Left hindlimb (tissue), 1 donor: ENCODE results near the gene PRRC1.

Experiments used
- DNase-seq: peaks from one replicate; pipeline ENCODE4 v3.0.0-alpha.2; 2018

The PRRC1 gene

DNA sequence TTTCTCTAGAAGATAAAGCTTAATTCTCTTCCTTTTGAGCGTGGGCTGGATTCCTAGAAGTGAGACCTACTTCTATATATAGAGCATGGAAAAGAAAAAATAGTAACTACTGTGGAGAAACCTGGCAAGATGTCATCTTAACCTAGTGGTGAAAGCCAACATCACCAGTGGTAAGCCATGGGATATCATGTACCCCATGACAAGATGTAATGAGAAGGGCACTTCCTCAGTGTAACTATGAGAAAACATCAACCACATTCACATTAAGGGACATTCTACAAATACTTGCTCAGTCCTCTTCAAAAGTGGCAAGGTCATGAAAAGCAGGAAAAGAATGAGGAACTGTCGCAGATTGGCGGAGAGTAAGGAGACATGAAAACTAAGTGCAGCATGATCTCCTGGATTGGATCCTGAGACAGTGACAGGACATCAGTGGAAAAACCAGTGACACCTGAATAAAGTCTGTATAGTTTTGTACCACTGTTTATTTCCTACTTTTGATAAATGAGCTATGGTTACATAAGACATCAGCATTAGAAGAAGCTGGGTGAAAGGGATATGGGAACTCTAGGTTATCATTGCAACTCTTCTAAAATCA is 65.4 kb downstream of the PRRC1 start:
- no peak for DNase-seq

DNA sequence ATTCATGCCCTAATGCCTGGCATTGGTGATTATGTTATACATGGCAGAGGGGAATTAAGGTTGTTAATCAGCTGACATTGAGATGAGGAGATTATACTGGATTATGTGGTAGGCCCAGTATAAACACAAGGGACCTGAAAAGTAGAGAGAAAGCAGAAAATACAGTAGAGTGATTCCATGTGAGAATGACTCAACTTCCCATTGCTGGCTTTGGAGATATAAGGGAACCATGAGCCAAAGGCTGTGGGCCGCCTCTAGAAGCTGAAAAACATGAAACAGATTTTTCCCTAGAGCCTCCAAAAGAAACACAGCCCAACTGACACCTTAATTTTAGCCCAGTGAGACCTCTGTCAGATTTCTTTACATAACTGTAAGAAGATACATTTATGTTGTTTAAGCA is 66.4 kb downstream of the PRRC1 start:
- no peak for DNase-seq

DNA sequence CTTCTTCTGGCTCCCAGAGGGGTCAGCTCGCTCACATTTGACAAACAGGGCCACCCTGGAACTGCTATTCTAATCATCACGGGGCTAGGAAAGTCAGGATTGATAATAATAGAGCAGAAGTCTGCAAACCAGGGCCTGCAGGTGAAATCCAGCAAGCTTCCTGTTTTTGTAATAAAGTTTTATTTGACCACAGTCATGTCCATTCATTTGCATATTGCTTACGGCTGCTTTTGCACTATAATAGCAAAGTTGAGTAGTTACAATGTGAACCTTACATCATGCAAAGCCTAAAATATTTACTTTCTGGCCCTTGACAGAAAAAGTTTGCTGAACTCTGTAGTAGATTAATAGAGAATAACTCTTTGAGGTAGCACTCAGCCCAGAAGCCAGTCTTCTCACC is 68.2 kb downstream of the PRRC1 start:
- DNase-seq, result no peak

DNA sequence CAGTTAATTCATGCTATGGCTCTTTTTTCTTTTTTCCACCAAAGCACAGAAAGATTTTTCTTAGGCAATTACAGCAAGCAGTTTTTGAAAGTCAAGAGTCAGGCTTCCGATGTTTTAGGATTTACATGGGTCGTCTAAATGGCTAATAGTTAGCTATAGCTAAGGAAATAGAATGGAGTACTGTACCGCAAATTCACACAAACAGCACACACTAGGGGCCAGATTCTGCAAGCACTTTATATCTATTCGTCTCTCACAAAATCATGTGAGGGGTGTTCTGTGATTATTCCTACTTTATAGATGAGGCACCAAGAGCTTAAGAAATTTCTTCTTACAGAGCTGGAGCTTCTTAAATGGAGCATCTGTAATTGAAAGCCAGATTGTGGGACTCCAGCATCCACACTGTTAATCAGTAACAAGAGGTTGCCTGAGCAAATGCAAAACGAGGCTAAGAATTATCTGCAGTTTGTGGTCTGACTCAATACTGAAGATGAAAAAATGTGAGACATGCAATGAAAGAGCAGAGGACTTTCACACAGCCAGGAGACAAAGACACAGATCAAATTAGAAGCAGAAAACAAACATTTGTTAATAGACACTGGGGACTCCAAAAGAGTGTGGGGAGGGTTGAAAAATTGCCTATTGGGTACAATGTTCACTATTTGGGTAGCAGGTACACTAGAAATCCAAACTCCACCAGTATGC is 68.8 kb downstream of the PRRC1 start:
- DNase-seq, result no peak

DNA sequence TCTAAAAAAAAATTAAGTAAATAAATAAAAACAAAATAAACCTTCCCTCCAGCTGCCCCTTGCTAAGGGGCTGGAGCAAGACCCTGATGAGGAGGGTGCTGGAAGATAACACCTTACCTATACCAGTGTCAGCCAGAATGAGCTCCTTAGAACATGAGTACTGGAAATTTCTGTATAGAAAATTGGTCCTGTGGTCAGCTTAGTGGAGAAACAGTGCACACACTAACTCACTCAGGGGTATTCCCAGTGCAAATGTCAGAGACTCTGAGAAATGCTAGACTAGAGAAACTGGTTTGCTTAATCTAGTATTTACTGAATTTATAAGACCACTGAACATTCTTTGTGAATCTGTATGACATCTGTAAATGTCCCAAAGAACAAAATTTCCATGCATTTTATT is 69.4 kb downstream of the PRRC1 start:
- no peak for DNase-seq

DNA sequence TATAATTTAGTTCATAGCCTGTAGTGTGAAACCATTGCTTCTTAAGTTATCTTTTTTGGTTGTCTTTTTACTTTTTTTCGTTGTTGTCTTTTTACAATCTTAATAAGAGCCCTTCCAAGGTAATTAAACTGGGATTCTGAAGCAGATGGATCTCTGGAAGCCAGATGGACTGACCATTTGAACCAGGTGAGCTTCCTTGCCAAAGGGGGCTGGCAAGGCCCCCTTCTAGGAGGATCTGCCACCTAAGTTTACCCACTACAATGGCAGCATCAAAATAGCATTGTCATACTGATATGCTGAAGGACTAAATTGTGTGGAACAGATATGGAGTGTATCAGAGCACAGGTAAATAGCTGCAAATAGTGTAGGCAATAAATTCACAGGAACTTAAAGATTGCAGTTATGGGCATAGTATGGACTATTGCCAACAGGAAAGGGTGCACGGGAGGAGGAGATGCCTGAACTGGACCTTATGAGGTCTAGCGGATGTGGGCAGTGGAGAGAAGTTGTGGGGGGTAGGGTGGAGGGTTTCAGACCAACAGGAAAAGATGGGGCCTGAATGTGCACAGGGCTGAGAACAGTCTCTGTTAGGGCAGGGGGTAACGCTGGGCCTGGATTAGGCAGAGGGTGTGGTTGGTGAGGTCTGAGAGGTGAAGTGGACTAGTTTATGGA is 69.9 kb downstream of the PRRC1 start:
- no peak for DNase-seq

DNA sequence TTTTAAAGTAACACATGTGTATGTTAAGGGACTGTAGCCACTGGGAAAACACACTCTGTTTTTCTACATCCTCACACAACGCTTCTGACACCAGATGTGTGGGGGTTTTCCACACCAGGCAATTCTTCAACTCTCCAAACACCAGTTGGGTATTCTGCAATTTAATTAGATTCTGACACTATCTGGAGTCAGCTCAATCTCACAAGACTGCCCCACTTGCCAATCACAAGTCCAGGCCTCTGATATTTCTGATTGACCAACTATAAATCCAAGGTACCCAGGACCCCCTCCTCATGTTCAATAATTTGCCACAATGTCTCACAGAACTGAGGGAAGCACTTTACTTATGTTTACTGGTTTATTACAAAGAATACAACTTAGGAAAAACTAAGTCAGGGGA is 70.9 kb downstream of the PRRC1 start:
- DNase-seq, result no peak

DNA sequence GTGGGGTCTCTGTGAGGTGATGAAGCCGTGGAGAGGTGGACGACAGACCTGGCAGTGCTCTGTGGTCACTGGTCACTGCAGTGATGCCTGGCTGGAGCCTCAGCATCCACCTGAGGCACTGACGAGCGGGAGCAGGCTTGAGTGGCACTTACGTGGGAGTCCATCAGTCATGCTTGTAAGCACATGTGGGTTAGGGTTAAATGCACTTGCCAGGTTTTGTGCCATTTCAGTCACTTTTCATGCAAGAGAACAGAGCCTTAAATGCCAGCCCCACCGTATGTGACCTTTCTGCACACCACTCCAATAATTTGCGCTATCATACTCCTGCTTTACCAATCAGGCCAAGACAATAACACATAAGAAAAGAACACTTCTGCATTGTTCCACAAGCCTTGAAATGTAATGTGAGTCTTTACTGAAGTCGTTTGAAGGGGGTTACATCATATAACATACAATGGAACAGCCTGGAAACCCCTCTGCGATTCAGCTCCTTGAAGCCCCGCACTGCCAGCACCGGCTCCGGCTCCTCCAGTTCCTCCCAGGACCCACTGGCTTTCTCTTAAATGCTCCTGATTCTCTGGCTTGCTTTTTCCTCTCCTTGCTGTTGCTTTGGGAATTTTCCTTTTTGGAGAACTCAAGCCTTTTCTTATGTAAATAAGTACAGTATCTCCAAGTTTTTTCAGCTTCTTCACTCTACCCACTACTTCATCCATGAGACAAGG is 72.0 kb downstream of the PRRC1 start:
- no peak for DNase-seq

DNA sequence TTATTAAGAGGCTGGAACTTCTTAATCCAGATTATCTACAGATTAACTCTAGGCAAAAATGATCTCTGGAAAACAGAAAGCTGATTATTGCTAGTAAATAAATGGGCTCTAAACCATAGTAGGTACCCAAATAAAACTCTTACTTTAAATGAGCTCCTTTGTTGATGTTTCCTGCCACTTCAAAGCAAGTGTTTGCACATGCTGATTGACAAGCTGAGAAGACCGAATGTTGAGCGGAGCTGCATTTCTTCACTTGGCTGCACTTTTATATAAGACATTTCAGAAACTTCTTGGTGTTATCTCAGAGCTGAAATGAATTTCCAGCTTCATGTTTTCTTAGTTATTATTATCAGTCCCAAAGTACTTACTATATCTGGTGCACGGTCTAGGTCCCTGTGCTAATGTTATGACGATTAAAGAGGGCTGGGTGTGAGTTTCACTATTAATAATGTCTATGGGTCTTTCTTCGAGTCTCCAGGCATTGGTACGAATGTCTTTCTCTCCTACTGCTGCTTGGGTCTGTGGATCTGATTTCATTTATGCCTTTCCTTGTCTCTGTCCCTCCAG is 72.8 kb downstream of the PRRC1 start:
- no peak for DNase-seq

DNA sequence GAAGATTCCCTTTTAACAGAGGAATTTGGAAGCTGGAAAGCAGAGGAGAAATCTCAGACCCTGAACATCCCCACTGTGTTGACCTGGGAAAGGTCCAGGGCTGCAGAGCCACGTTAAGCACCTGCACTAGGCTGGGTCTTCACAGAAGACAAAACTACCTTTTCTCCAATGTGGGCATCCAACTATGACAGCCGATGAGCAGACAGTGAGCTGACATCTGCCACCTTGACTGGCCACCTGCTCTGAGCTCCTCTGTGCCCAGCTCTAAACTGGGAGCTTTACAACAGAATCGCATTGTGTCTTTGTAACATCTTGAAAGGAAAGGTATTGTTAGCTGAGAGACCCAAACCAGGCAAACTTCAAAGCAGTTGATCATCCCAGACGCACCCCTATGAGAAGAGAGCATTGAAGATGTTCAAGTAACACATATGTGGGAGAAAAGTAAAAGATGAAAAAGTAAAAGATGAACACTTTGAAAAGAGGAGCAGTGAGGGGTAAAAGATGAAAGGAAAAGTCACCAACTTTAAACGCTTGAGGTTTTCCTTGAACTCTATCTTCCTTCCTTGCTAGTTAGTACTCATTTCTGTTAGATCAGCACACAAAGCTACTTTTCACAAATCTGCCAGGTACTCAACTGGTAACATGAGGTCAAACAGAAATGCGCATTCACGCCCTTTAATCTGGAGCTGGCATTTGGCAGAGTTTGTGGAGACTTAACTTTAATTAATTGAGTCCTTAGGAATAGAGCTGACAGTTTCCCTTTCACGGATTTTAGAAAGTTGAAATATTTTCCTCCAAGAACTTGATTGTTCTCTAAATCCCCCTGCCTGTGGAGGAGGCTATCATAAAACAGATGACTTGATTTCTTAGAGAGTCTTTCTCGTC is 78.3 kb downstream of the PRRC1 start:
- DNase-seq, result no peak

DNA sequence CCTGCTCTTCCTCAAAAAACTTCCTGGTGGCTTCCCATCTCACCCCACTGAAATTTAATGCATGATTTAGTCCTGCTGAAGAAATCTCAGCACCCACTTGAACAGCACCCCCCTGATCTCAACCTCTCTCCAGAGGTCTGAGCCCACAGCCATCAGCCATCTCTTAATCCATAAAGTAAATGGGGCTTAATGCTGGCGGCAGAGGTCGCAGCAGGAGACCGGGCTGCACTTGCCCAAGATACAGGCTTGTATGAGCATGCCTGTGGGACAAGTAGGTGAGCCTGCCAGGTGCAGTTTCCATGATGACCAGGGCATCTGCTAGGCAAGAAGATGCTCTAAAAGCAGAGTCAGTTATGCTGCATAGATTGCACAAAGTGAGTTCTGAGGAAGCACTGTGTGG is 79.1 kb downstream of the PRRC1 start:
- DNase-seq, result no peak

DNA sequence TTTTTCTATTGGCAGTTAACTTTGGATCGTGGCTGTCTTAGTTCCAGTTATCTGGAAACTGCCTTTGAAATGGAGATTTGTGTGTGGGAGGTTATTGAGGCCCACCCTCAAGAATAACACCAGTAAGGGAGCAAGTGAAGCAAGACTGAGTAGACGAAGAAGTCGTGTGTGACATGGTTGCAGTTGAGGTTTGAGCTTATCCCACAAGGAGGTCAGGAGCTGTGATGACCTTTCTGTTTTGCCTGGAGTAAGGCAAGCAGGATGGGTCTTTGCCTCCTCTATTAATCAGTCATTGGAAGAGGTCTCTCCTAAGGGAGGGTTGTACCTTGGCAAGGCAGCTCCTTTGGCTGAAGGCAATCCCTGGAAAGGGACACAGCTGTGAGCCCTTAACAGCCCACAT is 81.9 kb downstream of the PRRC1 start:
- DNase-seq, result no peak

DNA sequence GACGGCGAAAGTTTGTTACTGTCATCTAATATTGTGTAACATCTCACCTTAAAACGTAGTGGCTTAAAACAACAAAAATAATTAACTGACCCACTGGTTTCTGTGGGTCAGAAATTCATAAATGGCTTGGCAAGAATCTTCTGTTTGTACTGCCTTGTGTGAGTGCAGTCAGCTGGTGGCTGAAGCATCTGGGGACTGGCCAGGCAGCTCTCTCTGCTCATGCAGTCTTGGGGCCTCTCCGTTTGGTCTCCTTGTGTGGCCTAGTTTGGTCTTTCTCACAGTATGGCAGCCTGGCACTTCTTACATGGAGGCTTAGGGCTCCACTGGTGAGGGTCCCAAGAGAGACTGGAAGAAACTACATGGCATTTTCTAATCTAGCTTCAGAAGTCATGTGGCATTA is 82.4 kb downstream of the PRRC1 start:
- no peak for DNase-seq

DNA sequence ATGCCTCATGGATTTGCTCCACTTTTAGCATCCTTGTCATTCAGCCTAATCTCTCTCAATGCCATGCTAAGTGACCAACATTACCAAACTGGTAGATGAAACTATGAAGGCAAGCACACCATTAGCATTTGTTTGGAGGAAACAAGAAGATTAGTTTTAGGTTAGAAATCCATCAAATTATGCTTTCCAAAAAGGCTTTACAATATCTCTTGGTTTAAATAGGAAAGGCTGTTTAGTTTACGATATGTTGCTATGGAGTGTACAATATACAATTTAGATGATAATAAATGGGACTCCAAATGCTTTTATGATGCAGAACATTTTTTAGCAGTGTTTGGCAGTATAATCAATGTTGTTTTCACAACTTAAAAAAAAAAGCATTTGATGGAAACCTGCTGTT is 83.7 kb downstream of the PRRC1 start:
- no peak for DNase-seq

DNA sequence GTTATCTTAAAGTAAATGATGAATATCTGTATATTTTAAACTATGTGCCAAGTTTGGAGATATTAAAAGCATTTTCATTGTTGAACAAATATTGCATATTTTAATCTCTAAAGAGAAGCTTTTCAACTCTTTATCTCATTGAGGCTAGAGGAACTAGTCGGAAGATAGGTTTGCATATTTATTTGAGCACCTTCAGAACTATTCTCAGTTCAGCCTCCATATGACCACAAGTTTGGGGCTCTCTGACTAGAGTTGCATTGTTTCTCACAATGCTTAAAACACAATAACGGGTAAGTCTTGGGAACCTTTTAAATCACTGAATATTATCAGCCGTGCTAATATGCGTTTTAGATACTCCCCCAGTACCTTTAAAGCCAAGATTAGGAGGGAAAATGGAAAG is 84.2 kb downstream of the PRRC1 start:
- no peak for DNase-seq

DNA sequence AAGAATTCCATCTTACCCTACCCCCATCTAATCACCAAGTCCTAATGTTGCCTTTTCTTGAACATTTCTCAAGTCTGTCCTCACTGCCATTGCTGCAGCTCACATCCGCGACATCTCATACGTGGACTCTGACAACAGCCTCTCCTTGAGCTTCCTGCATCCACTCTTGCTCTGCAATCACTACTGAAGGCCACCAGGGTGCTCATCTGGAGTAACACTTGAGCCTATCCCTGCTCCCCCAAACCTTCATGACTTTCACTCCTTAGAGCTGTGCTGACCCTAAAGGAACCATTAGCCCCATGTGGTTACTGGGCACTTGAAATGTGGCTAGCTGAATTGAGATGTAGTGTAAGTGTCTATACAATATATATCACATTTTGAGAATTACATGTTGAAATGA is 85.0 kb downstream of the PRRC1 start:
- DNase-seq, result no peak

DNA sequence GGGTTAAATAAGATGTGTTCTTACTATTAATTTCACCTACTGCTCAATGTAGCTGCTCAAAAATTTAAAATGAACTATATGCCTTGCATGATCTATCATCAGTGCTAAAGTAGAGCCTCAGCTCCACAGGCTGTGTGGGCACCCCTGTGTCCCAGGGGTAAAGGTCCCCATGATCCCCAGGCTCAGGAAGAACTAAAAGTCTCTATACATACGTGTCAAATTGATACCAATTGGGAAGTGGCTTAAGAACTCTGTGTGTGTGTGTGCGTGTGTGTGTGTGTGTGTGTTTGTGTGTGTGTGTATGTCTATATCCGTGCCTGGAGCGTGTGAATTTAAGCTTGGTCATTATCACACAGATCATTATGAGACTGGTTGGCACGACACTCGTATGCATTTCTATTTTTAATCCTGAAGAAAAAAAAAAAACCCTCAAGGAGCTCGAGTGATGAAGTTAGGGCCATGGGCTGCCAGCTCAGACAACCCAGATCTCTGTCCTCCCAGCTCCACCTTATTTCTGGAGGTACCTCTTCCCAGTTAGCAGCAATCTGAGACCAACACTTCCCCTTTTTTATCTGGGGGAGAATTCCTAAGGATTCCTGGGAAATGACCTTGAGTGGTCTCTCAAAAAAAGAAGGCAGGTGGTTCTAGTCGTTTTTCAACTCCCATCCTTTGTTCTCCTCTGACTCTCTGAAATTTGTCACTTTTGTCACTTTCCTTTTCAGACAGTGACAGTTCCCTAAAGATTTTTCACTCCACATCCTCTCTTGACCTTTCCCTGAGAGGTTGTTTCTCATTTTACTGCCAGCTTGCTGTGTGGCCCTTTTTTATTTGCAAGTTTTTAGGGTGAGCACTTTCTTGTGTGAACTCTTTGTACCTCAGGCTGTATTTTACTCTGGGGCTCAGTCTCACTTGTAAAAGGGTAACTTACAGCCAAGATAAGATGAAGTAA is 85.7 kb downstream of the PRRC1 start:
- no peak for DNase-seq
